LNCaP clone FGC (cell line): ENCODE measurements around the gene EXOC6B.
A peak's percentile ranks its signal among the peaks of the same experiment; 100 is the strongest.

Experiments used
- DNase-seq: peaks from one replicate; pipeline ENCODE4 v3.0.0-alpha.2; 2011; ENCODE audit warnings: low read depth
- H3K4me3 ChIP-seq: 2 replicates; pipeline ENCODE4 v1.5.1; 2011; ENCODE audit warnings: mild to moderate bottlenecking, low read depth, low read length, control low read depth
- CTCF ChIP-seq: IDR thresholded peaks from 2 replicates; pipeline ENCODE4 v1.5.1; 2012; ENCODE audit warnings: mild to moderate bottlenecking; ENCODE audit not compliant: control insufficient read depth, insufficient read depth; ENCODE audit errors: extremely low read depth

EXOC6B gene

GRCh38 chr2:72378753-72379348 is 447.0 kb downstream of the EXOC6B start:
- no peak for DNase-seq
- no peak for TF ChIP-seq CTCF
- no peak overlapping the region for H3K4me3 ChIP-seq

DNA sequence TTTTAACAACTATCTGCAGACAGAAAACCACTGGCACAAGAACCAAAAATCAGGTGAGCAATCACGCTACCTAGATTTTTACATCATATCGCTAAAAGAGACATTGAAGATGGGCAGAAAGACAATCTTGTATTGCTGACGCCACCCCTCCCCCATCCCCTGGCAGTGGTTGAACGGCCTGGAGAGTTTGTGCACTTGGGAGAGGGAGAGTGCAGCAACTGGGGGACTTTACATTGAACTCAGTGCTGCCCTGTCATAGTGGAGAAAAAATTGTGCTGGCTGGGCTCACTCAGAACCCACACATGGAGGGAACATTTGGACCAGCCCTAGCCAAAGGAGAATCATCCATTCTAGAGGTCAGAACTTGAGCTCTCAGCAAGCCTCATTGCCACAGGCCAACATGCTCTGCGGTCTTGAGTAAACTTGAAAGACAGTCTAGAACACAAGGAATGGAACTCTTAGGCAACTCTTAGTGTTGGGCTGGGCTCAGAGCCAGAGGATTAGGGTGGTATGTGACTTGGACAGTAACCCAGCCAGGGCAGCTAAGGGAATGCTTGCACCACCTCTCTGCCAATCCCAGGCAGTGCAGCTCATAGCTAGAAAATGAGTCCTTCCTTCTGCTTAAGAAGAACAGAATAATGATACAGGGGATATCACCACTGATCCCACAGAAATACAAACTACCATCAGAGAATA is 458.2 kb downstream of the EXOC6B start:
- peak; percentile 43 for DNase-seq
- no peak overlapping the region for H3K4me3 ChIP-seq
- peak; percentile 36 for TF ChIP-seq CTCF

DNA sequence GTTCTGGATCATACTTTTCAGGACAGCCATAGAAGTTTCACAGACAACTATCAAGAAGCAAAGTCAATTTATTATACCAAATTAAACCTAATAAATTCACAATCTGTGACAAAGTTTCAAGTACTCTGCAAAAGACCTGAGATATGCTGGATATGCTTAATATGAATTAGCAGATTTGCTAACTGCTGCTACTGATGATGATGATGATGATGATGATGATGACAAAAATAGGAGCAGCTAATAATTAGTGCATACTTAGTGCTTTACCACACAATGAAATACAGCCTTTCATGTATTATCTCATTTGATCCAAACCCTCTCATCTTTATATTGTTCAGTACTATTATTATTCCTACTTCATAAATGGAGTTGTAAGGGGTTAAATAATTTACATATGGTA is 462.4 kb downstream of the EXOC6B start:
- no peak for TF ChIP-seq CTCF
- DNase-seq, result no peak
- no peak overlapping the region for H3K4me3 ChIP-seq

- no peak for DNase-seq
- no peak overlapping the region for H3K4me3 ChIP-seq
- TF ChIP-seq CTCF, result no peak
These were observed 463.1 kb downstream of the EXOC6B start for GRCh38 chr2:72362733-72363132.

DNA sequence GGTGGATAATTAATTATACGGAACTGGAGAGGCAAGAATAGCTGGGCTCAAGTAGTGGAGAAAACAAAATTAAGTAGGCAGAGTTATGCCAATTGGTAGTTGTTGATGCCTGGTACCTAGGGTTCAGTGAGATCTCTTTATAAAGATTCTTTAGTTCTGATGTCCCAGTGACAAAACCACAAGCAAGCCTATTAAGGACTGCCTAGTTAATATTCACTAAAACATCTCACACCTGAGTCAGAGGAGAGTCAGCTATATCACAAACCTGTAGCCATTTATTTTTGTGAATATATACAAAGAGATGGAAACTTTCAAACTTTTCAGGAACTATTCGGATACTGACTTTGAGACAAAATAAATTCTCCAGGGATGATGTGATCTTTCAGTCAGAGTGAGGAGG is 464.3 kb downstream of the EXOC6B start:
- no peak for TF ChIP-seq CTCF
- no peak overlapping the region for H3K4me3 ChIP-seq
- no peak for DNase-seq

DNA sequence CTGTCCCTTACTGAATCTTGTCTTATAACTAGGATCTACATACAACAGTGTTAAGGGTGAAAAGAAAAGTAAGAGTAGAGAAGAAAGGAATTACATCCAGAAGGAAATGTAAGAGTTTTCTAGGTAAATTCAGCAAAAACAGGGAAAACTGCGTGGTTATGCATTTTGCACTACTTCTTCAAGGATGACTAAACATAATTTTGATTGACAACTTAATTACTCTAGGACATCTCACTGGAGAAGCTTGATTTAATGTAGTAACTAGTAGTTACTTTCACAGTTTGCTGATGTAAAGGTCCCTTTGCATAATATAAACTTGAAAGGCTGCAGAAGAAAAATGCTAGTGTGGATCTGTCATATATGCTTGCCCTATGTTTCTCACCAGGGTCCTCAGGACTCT is 464.8 kb downstream of the EXOC6B start:
- H3K4me3 ChIP-seq, result no peak overlapping the region
- no peak for TF ChIP-seq CTCF
- DNase-seq, result no peak

DNA sequence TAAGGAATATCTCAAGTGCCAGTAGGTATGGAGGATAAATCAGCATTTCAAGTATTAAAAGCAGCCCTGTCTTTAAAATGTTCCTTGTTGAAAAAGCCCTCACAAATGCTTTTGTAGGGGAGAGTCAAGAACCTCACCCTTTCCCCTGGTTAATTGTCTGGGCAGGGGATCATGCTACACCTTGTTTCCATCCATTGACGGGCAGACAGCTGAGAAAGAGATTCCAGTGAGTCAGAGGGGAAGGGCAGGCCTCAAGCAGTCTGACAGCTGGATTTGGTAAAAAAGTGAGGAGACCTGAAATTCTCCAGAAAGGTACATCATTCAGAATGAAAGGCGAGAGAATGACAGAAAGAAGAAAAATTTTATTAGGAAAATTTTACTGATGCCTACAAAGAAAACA is 475.0 kb downstream of the EXOC6B start:
- no peak for TF ChIP-seq CTCF
- no peak for DNase-seq
- H3K4me3 ChIP-seq, result no peak overlapping the region
